A549 (cell line): Measurements from ENCODE around the gene TMEM95. TPM values are rescaled to one million over a fixed set of nuclear protein-coding genes. Genes with fewer than 3 reads are reported as not detected.

Source experiments
- ATAC-seq, 2 experiments: fragments of 200-7000 bp in 1 of 2; fragments of >200 bp in 1 of 2; cut with Nextera tagmentation in 1 of 2; cut with Tn5 transposase in 1 of 2; 3 replicates each; pipeline versions ENCODE4 v1.8.0 to v1.9.1; 2018 to 2020; ENCODE audit warnings: mild to moderate bottlenecking in 1 of 2, moderate library complexity in 1 of 2
- CTCF ChIA-PET: fragments of 300-600 bp; sonication (Branson Sonifier 250); formaldehyde crosslinking; extraction: SDS; loops from one replicate; lab custom pipeline; 2021; ENCODE audit warnings: antibody characterized with exemption, inconsistent platforms; lab: Yijun Ruan, JAX
- POLR2A ChIA-PET: fragments of 350-600 bp; formaldehyde crosslinking; extraction: SDS; loops from one replicate; lab custom pipeline; 2021; ENCODE audit warnings: antibody characterized with exemption, inconsistent platforms; lab: Yijun Ruan, JAX
- DNase-seq, 2 experiments: peaks; one replicate each; pipeline versions ENCODE4 v3.0.0 to v3.0.0-alpha.2; 2011 to 2016; ENCODE audit warnings: low read depth in 1 of 2, low spot score in 1 of 2
- FAIRE-seq: peaks from 2 replicates; lab custom pipeline; 2011; peaks lifted over from hg19 to GRCh38; lab: Jason Lieb, UNC
- H3K27ac ChIP-seq, 2 experiments: fragments of >200 bp; sonication (Bioruptor Twin); formaldehyde crosslinking; 3 replicates each; pipeline ENCODE4 v1.5.1; 2016 to 2017
- H3K4me1 ChIP-seq: fragments of >200 bp; sonication (Bioruptor Twin); formaldehyde crosslinking; 3 replicates; pipeline ENCODE4 v1.6.1; 2016
- H3K4me2 ChIP-seq: fragments of >200 bp; sonication (Bioruptor Twin); formaldehyde crosslinking; 3 replicates; pipeline ENCODE4 v1.6.1; 2016
- H3K4me3 ChIP-seq: fragments of >200 bp; sonication (Bioruptor Twin); formaldehyde crosslinking; 3 replicates; pipeline ENCODE4 v1.5.1; 2016
- H3K9me3 ChIP-seq: fragments of >200 bp; sonication (Bioruptor Twin); formaldehyde crosslinking; 3 replicates; pipeline ENCODE4 v1.6.1; 2016
- BCL3 ChIP-seq: fragments of >200 bp; sonication (Bioruptor Twin); formaldehyde crosslinking; IDR thresholded peaks from 3 replicates; pipeline ENCODE4 v1.6.1; 2016
- BHLHE40 ChIP-seq: IDR thresholded peaks from 2 replicates; pipeline ENCODE4 v1.6.1; 2012; ENCODE audit warnings: low read depth, low read length, inconsistent platforms
- CBX2 ChIP-seq: fragments of 200-600 bp; sonication (generic); IDR thresholded peaks from 2 replicates; pipeline ENCODE4 v1.6.1; 2016; ENCODE audit warnings: low read depth, mild to moderate bottlenecking, borderline replicate concordance
- EHF ChIP-seq: fragments of 250-450 bp; sonication (Bioruptor Pico); IDR thresholded peaks from 2 replicates; pipeline ENCODE4 v1.5.0; 2020; ENCODE audit warnings: mild to moderate bottlenecking
- EHMT2 ChIP-seq: fragments of 200-600 bp; sonication (generic); IDR thresholded peaks from 2 replicates; pipeline ENCODE4 v1.6.1; 2016; ENCODE audit warnings: antibody characterized with exemption, low read depth, mild to moderate bottlenecking, moderate library complexity
- EP300 ChIP-seq, 2 experiments: fragments of >200 bp; sonication (Bioruptor Twin); formaldehyde crosslinking; IDR thresholded peaks; 2 replicates in 1 of 2; 3 replicates in 1 of 2; pipeline ENCODE4 v1.6.1; 2016 to 2017
- FOSB ChIP-seq: fragments of 250-450 bp; sonication (Bioruptor Pico); IDR thresholded peaks from 2 replicates; pipeline ENCODE4 v1.5.0; 2020; ENCODE audit warnings: mild to moderate bottlenecking, moderate library complexity
- HOXB5 ChIP-seq: fragments of 250-450 bp; sonication (Bioruptor Pico); IDR thresholded peaks from 2 replicates; pipeline ENCODE4 v1.5.0; 2020; ENCODE audit warnings: mild to moderate bottlenecking, moderate library complexity
- JUN ChIP-seq, 2 experiments: fragments of >200 bp; sonication (Bioruptor Twin); formaldehyde crosslinking; IDR thresholded peaks; 2 replicates in 1 of 2; 3 replicates in 1 of 2; pipeline ENCODE4 v1.6.1; 2016 to 2017
- MAX ChIP-seq: IDR thresholded peaks from 2 replicates; pipeline ENCODE4 v1.6.1; 2012
- MAZ ChIP-seq: fragments of 150-350 bp; IDR thresholded peaks from 2 replicates; pipeline ENCODE4 v1.6.1; 2014; ENCODE audit warnings: antibody characterized with exemption, low read depth, low read length, borderline replicate concordance
- PHF8 ChIP-seq: fragments of 200-600 bp; sonication (generic); IDR thresholded peaks from 2 replicates; pipeline ENCODE4 v1.6.1; 2016; ENCODE audit warnings: low read depth, mild to moderate bottlenecking, antibody characterized with exemption, moderate library complexity, borderline replicate concordance
- RAD21 ChIP-seq, 2 experiments: fragments of >200 bp in 1 of 2; sonication (Bioruptor Twin) in 1 of 2; formaldehyde crosslinking in 1 of 2; IDR thresholded peaks in 1 of 2; conservative IDR thresholded peaks in 1 of 2; 2 replicates in 1 of 2; 3 replicates in 1 of 2; pipeline ENCODE4 v1.6.1; 2012 to 2018; ENCODE audit warnings: inconsistent platforms in 1 of 2
- RNF2 ChIP-seq: fragments of 200-600 bp; sonication (generic); IDR thresholded peaks from 2 replicates; pipeline ENCODE4 v1.6.1; 2016; ENCODE audit warnings: low read depth, mild to moderate bottlenecking, antibody characterized with exemption, moderate library complexity, borderline replicate concordance
- SMC3 ChIP-seq: fragments of >200 bp; sonication (Bioruptor Twin); formaldehyde crosslinking; IDR thresholded peaks from 3 replicates; pipeline ENCODE4 v1.6.1; 2018; ENCODE audit warnings: inconsistent platforms
- TFCP2L1 ChIP-seq: fragments of 250-450 bp; sonication (Bioruptor Pico); IDR thresholded peaks from 2 replicates; pipeline ENCODE4 v1.5.0; 2021; ENCODE audit warnings: mild to moderate bottlenecking
- ZFP36 ChIP-seq: fragments of 450-650 bp; IDR thresholded peaks from 2 replicates; pipeline ENCODE4 v1.6.1; 2014; ENCODE audit warnings: borderline replicate concordance; ENCODE audit not compliant: partially characterized antibody
- ZNF302 ChIP-seq: fragments of 250-450 bp; sonication (Bioruptor Pico); IDR thresholded peaks from 2 replicates; pipeline ENCODE4 v1.9.0; 2021; ENCODE audit warnings: inconsistent platforms, mild to moderate bottlenecking, moderate library complexity
- ZSCAN20 ChIP-seq: fragments of 250-450 bp; sonication (Bioruptor Pico); IDR thresholded peaks from 2 replicates; pipeline ENCODE4 v1.8.0; 2022; ENCODE audit warnings: mild to moderate bottlenecking, moderate library complexity
- WGBS: methylation state at CpG from one replicate; pipeline ENCODE4 v1.1.6; 2017; ENCODE audit errors: missing lambda C conversion rate; 5-methylcytosine and 5-hydroxymethylcytosine counted together
- polyA plus RNA-seq, 4 experiments: library from polyadenylated mRNA; depleted of rRNA in 3 of 4; stranded (reverse); fragments of >200 nt; fragmentation: RNase III in 1 of 4; extraction: RNeasy Plus Mini Kit Qiagen cat#74134 plus additional on column Dnase treatment in 1 of 4; gene quantifications; 2 replicates in 3 of 4; 3 replicates in 1 of 4; pipeline ENCODE4 v1.2.3, GENCODE V29; 2011 to 2017
- TF ChIP-seq, protein P1 (sequence below): IDR thresholded peaks from 2 replicates; pipeline ENCODE4 v1.6.1; 2012; ENCODE audit warnings: low read depth, borderline replicate concordance
- TF ChIP-seq, protein P2 (sequence below): fragments of >200 bp; sonication (Bioruptor Twin); formaldehyde crosslinking; IDR thresholded peaks from 3 replicates; pipeline ENCODE4 v1.5.1; 2016
- TF ChIP-seq, protein P3 (sequence below): IDR thresholded peaks from 2 replicates; pipeline ENCODE4 v1.6.1; 2012

Gene TMEM95
- polyA plus RNA-seq, 2 of the 4 experiments (the other 2 are of a cell fraction): not detected

- TF ChIP-seq TFCP2L1 (no peak), ZNF302 (CRISPR knock-in tag) (no peak)
These were observed 603 bp upstream of the TMEM95 start (continued) for GRCh38 chr17:7354262-7354843.

- FAIRE-seq (no peak), DNase-seq (no peak), ATAC-seq (no peak)
- H3K9me3 ChIP-seq: no peaks in the 10 kb centered on the region
- ChIA-PET CTCF (interaction anchor here (0.6 to 6.6 kb wide), 69 partner anchors 11 to 333 kb away, joined by 3 to 232 read pairs (median 6); partner anchors contain the start of genes ACAP1, FGF11, GPS2 and MPDU1), POLR2A (interaction anchor here (0.6 to 3.9 kb wide), 7 partner anchors 44 to 205 kb away, joined by 3 to 25 read pairs (median 4); partner anchors contain the start of genes TMEM102, TMEM256 and ZBTB4)
- 0 out of 6 replicates have a peak overlapping the region, but pooled peaks of 1 of the 2 experiments have one; percentile 2 for H3K27ac ChIP-seq
- H3K4me2 ChIP-seq: peak overlapping the region; percentile 48; the same call in 1 of the 3 replicates
- H3K4me1 ChIP-seq: peaks cover 40% of the 10 kb centered on the region
- 83% methylated on average over 7 of the region's 8 CpGs for WGBS
- H3K4me3 ChIP-seq: no peak overlapping the region
- no peak for TF ChIP-seq RNF2
- no peak for TF ChIP-seq FOSB (CRISPR knock-in tag)
- TF ChIP-seq BCL3: no peak
- no peak for TF ChIP-seq BHLHE40
- TF ChIP-seq JUN (IDR thresholded peaks at IDR 0.05): no peak
- TF ChIP-seq ZSCAN20 (CRISPR knock-in tag): no peak
- TF ChIP-seq, protein P1, sequence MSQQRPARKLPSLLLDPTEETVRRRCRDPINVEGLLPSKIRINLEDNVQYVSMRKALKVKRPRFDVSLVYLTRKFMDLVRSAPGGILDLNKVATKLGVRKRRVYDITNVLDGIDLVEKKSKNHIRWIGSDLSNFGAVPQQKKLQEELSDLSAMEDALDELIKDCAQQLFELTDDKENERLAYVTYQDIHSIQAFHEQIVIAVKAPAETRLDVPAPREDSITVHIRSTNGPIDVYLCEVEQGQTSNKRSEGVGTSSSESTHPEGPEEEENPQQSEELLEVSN: no peak
- no peak for TF ChIP-seq CBX2
- TF ChIP-seq EP300 (IDR thresholded peaks at IDR 0.05): no peak
- TF ChIP-seq PHF8: no peak
- TF ChIP-seq ZFP36: no peak
- no peak for TF ChIP-seq EHF
- no peak for TF ChIP-seq SMC3
- no peak for TF ChIP-seq MAX
These were observed 617 bp downstream of the TMEM95 start for GRCh38 chr17:7355573-7355972.

DNA sequence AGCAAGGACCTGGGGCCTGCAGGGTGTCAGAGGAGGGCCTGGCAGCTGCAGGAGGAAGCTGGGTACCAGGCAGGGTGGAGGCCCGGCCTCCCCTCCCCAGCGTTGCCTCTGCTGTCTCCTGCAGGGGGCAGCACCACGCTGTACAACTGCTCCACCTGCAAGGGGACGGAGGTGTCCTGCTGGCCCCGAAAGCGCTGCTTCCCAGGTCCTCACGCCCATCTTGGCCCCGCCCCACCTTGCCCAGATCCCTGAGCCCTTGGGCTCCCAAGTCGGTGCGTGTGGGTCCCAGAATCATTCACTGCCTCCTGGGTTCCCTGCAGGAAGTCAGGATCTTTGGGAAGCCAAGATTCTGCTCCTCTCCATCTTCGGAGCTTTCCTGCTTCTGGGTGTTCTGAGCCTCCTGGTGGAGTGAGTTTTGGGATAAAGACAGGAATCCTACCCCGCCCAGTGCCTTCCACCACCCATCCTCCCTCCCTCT lies 1.2 kb downstream of the TMEM95 start:
- POLR2A ChIA-PET: interaction anchor here (0.6 to 3.9 kb wide), 8 partner anchors 38 to 205 kb away, joined by 3 to 25 read pairs (median 4); partner anchors contain the start of genes PLSCR3, TMEM102, TMEM256 and ZBTB4

More for the DNA sequence above, 1.2 kb downstream of the TMEM95 start:
- ATAC-seq: peak; percentile 52 to 73
- peaks cover 37% of the 10 kb centered on the region for H3K4me1 ChIP-seq
- FAIRE-seq: no peak
- DNase-seq: peak; percentile 89 to 92
- H3K4me3 ChIP-seq: no peak overlapping the region
- peak overlapping the region in 1 of 2 experiments; percentile 25; a peak in 2 of 6 replicates for H3K27ac ChIP-seq
- TF ChIP-seq MAZ (peak; percentile 66; the same call in 1 of the 2 replicates), EHMT2 (no peak), SMC3 (peak; percentile 89), HOXB5 (CRISPR knock-in tag) (no peak), MAX (peak; percentile 58; the same call in 1 of the 2 replicates), RAD21 (conservative IDR thresholded peaks at IDR 0.05 in 1 of 2, IDR thresholded peaks at IDR 0.05 in 1 of 2) (peak; percentile 95 to 96)
- TF ChIP-seq, protein P2, sequence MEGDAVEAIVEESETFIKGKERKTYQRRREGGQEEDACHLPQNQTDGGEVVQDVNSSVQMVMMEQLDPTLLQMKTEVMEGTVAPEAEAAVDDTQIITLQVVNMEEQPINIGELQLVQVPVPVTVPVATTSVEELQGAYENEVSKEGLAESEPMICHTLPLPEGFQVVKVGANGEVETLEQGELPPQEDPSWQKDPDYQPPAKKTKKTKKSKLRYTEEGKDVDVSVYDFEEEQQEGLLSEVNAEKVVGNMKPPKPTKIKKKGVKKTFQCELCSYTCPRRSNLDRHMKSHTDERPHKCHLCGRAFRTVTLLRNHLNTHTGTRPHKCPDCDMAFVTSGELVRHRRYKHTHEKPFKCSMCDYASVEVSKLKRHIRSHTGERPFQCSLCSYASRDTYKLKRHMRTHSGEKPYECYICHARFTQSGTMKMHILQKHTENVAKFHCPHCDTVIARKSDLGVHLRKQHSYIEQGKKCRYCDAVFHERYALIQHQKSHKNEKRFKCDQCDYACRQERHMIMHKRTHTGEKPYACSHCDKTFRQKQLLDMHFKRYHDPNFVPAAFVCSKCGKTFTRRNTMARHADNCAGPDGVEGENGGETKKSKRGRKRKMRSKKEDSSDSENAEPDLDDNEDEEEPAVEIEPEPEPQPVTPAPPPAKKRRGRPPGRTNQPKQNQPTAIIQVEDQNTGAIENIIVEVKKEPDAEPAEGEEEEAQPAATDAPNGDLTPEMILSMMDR: peak; percentile 96
- TF ChIP-seq, protein P3, sequence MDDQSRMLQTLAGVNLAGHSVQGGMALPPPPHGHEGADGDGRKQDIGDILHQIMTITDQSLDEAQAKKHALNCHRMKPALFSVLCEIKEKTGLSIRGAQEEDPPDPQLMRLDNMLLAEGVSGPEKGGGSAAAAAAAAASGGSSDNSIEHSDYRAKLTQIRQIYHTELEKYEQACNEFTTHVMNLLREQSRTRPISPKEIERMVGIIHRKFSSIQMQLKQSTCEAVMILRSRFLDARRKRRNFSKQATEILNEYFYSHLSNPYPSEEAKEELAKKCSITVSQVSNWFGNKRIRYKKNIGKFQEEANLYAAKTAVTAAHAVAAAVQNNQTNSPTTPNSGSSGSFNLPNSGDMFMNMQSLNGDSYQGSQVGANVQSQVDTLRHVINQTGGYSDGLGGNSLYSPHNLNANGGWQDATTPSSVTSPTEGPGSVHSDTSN: 0 out of 2 replicates have a peak, but pooled peaks have one; percentile 15
- peak overlapping the region; percentile 48 for H3K4me2 ChIP-seq
- CTCF ChIA-PET: interaction anchor here (0.6 to 6.6 kb wide), 70 partner anchors 11 to 332 kb away, joined by 3 to 232 read pairs (median 6); partner anchors contain the start of genes ACAP1, FGF11, GPS2 and MPDU1
- H3K9me3 ChIP-seq: no peaks in the 10 kb centered on the region
- WGBS: 13% methylated on average over 12 of the region's 12 CpGs
